ENCODE data around the gene RCAN3. TPM values are rescaled to one million over a fixed set of nuclear protein-coding genes. Genes with fewer than 3 reads are reported as not detected.

RCAN3 gene
- total and polyA plus RNA-seq, 2 of the 4 experiments (the other 2 are of a cell fraction): 4.0 to 5.9 TPM

DNA sequence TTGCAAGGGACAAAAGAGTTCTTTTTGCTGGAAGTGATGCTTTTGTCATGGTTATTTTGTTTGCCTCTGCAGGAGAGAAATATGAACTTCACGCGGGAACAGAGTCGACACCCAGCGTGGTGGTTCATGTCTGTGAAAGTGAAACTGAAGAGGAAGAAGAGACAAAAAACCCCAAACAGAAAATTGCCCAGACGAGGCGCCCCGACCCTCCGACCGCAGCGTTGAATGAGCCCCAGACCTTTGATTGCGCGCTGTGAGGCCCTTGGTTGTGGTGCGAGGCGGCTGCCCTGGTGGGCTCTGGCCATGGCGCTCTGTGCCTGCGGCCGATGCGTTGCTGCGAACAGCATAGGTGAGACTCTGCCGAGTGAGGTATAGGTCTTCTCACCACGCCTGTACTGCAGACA lies 32.4 kb downstream of the RCAN3 start:
- WGBS, 2 experiments (ENCODE audit: extremely low coverage in 2 of 2, insufficient read length in 1 of 2): 73% methylated on average over 10 of the region's 21 CpGs; no CpG with 5 or more reads in 1 of the 2 experiments
- Histone ChIP-seq H2BK120ac (ENCODE audit: low read depth, low read length) (no peak overlapping the region), H2BK5ac (ENCODE audit: low read depth, low read length, poor library complexity, severe bottlenecking) (no peak overlapping the region), H2BK15ac (ENCODE audit: low read depth, low read length) (no peak overlapping the region), H3K27me3 (ENCODE audit: control insufficient read depth, insufficient read depth, low read length) (no peaks in the 10 kb centered on the region), H4K20me1 (ENCODE audit: insufficient read depth, low read length) (no peaks in the 10 kb centered on the region), H3K18ac (ENCODE audit: low read depth, low read length) (no peak overlapping the region), H2AK9ac (replicated peaks; ENCODE audit: low read depth, low read length, poor library complexity) (no peak overlapping the region), H3K14ac (replicated peaks; ENCODE audit: low read depth, low read length) (no peak overlapping the region), H2BK20ac (ENCODE audit: low read depth, low read length) (no peak overlapping the region), H3K27ac (ENCODE audit: insufficient read depth, low read length) (no peak overlapping the region), H3K9me1 (ENCODE audit: insufficient read depth, low read length) (no peaks in the 10 kb centered on the region; the same call in 1 of the 2 replicates), H3K4me1 (ENCODE audit: control insufficient read depth, insufficient read depth, low read length) (no peaks in the 10 kb centered on the region; the same call in 1 of the 2 replicates), H3K36me3 (ENCODE audit: control insufficient read depth, insufficient read depth, low read length) (peaks cover 2% of the 10 kb centered on the region; the same call in 1 of the 2 replicates), H4K8ac (ENCODE audit: low read depth in 2 of 2, low read length in 2 of 2) (peak overlapping the region in 1 of 2 experiments; percentile 29; a peak in 1 of 4 replicates), H3K56ac (ENCODE audit: extremely low read depth, insufficient read depth, low read length) (no peak overlapping the region), H2AFZ (replicated peaks; ENCODE audit: low read length, poor library complexity) (peak overlapping the region; percentile 46), H4K5ac (ENCODE audit: low read depth, low read length) (no peak overlapping the region), H3K79me1 (ENCODE audit: low read depth in 1 of 2, low read length in 2 of 2) (no peaks in the 10 kb centered on the region), H3K23ac (ENCODE audit: low read depth, low read length) (no peak overlapping the region), H4K91ac (ENCODE audit: insufficient read depth, low read depth, low read length) (no peak overlapping the region), H3K4ac (ENCODE audit: low read depth, low read length) (no peak overlapping the region), H3K4me2 (ENCODE audit: low read depth, low read length) (0 out of 2 replicates have a peak overlapping the region, but pooled peaks have one; percentile 12), H3K4me3 (ENCODE audit: insufficient read depth, low read depth, low read length) (no peak overlapping the region), H2AK5ac (ENCODE audit: low read depth, low read length) (no peak overlapping the region), H3K9ac (ENCODE audit: low read depth, low read length) (no peak overlapping the region), H3K9me3 (ENCODE audit: control insufficient read depth, insufficient read depth, low read length) (no peaks in the 10 kb centered on the region)
- ChIA-PET CTCF (interaction anchor here (0.6 kb wide), 1 partner anchor 25 kb away, joined by 3 read pairs; no protein-coding TSS in a partner anchor), POLR2A (ENCODE audit: unreplicated experiment) (no interaction called here)
- in situ Hi-C loops (cut with MboI; ENCODE audit: low sequenced_read_pairs) (no loop called here), dilution Hi-C loops (cut with HindIII; ENCODE audit: low sequenced_read_pairs, unreplicated experiment) (no loop called here), intact Hi-C loops (cut with micrococcal nuclease) (no loop called here)
- no peak for ATAC-seq (ENCODE audit: low read depth)
- no TSS peak for BruUV-seq (replicated peaks)
- TF ChIP-seq SMC3 (IDR thresholded peaks at IDR 0.05; ENCODE audit: low read depth, low read length) (no peak), MAFK (IDR thresholded peaks at IDR 0.05; ENCODE audit: low read depth, low read length) (no peak), CHD1 (IDR thresholded peaks at IDR 0.05; ENCODE audit: low read depth, low read length) (no peak), RAD21 (IDR thresholded peaks at IDR 0.05; ENCODE audit: low read length) (no peak), RCOR1 (IDR thresholded peaks at IDR 0.05; ENCODE audit: insufficient replicate concordance, low read length) (no peak), USF2 (IDR thresholded peaks at IDR 0.05; ENCODE audit: low read depth, low read length) (no peak), RFX5 (IDR thresholded peaks at IDR 0.05; ENCODE audit: low read depth, low read length) (no peak), CTCF (conservative IDR thresholded peaks at IDR 0.05; ENCODE audit: low read depth, low read length) (no peak), BHLHE40 (IDR thresholded peaks at IDR 0.05; ENCODE audit: low read depth, low read length) (no peak), POLR2A (IDR thresholded peaks at IDR 0.05; ENCODE audit: low read depth, low read length) (no peak), CEBPB (IDR thresholded peaks at IDR 0.05; ENCODE audit: low read depth, low read length) (no peak), MXI1 (IDR thresholded peaks at IDR 0.05; ENCODE audit: borderline replicate concordance, low read depth, low read length) (no peak), FOS (IDR thresholded peaks at IDR 0.05; ENCODE audit: low read depth, low read length) (no peak)
- DNase-seq: no peak

Data from IMR-90 (cell line).